GM12875 (cell line): Measurements from ENCODE around the gene RIPK3.

Source experiments
- H3K4me3 ChIP-seq: one replicate; pipeline ENCODE4 v1.5.1; 2011; ENCODE audit warnings: low read depth, low read length, control low read depth
- TF ChIP-seq, protein P1 (sequence below): IDR thresholded peaks from 2 replicates; pipeline ENCODE4 v1.5.1; 2011; ENCODE audit warnings: low read depth, mild to moderate bottlenecking, control low read depth, inconsistent platforms, low read length, moderate library complexity, borderline replicate concordance; ENCODE audit not compliant: insufficient read depth

The RIPK3 gene

DNA sequence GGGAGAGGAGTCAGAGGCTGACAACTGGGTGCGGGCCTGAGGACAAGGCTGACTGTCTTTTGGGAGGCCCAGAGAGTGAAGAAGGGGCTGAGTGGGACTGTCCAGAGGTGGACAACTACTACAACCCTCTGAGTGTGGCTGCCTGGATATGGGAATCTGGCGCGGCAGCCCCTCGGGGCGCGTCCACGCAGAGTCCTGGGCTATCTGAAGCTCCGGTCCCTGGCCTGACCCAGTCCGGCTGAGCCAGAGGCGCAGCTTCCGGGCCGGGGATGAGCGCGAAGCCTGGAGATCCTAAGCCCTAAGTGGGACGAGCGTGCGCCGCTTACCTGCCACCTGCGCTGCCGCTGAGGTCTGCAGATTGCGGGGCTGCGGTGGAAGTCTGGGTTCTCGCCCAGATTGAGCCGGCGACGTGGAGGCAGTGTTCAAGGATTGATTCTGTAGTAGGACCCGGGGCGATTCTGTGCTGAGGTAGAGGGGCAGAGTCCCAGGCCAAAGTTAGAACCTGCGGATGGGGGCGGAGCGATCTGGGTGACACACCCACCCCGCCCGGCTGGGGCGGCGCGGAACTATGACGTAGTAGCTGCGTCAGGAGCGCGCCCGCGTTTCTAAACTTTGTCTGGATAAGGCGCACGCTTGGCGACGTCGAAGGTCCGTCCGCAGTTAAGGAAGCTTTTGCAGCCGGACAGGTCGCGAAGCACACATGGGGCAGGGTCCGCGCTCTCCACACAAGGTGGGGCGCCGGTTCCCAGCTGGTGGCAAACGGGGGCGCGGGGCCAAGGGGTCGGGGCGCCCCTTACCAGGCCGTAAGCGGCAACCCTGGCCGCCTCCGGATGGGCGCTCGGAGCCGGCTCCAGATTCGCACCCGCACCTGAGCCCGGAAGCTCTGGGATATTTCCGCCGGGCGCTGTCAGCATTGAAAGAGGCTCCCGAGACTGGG, 40.3 kb downstream of the RIPK3 start, which contains the start of the genes DHRS1 and NOP9:
Gene DHRS1, minus strand, starts transcription at position 526 of the 937 bp plus-strand sequence. CDS start 674 bp downstream, outside the sequence.
Gene NOP9, plus strand, starts transcription at position 596 of the 937 bp plus-strand sequence. Its CDS starts 105 bp downstream, at position 701.
- TF ChIP-seq, protein P1, sequence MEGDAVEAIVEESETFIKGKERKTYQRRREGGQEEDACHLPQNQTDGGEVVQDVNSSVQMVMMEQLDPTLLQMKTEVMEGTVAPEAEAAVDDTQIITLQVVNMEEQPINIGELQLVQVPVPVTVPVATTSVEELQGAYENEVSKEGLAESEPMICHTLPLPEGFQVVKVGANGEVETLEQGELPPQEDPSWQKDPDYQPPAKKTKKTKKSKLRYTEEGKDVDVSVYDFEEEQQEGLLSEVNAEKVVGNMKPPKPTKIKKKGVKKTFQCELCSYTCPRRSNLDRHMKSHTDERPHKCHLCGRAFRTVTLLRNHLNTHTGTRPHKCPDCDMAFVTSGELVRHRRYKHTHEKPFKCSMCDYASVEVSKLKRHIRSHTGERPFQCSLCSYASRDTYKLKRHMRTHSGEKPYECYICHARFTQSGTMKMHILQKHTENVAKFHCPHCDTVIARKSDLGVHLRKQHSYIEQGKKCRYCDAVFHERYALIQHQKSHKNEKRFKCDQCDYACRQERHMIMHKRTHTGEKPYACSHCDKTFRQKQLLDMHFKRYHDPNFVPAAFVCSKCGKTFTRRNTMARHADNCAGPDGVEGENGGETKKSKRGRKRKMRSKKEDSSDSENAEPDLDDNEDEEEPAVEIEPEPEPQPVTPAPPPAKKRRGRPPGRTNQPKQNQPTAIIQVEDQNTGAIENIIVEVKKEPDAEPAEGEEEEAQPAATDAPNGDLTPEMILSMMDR, result no peak
- H3K4me3 ChIP-seq, result peak within 1 kb of the TSS; percentile 50

DNA sequence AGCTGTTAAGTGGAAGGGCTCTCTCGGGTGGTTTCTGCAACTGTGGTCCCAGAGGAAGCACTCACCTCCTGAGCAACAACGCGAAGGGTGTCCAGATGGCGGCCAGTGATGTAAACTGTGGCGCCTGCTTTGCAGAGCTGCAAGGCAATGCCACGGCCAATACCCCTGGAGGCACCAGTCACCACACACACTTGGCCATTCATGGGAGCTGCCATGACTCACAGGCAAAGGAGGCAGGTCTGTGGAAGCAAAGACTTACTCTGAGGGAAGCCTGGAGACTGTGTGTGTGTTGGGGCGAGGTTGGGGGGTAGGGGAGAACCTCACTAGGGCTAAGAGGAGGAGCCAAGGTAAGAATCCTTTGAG, 40.9 kb downstream of the RIPK3 start:
- TF ChIP-seq, protein P1, result no peak
- peak overlapping the region; percentile 50 for H3K4me3 ChIP-seq

DNA sequence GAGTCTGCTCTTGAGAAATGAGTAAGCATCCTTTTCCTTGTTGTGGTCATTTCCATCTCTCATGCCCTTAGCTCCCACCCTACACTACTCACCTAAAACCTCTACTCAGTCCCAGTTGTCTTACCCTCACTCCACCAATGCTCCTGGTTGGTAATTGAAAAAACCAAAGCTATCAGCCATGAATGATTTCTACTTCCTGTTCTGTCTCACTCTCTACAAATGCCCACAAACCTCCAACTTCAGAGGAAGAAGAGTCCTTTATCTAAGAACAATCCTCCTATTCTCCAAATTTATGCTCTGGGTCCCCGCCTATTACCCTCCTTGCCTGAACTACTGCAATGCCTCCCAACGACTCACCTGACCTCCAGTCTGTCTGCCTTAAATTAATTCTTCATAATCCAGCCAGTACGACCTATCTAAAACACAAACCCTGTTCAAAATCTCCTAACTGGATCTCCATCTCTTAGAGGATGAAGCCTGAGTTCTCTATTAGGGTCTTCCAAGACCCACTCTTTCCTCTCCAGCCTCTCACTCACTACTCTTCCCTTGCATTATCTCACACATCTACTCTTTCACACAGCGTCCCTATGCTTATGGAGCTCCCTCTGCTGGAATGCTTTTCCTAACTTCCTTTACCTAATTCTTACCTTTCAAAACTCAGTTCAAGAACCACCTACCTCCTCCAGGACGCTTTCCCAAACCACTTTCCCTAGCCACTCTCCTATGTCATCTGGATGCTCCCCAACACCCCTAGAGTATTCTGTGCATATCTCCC, 42.4 kb downstream of the RIPK3 start:
- TF ChIP-seq, protein P1, result no peak
- H3K4me3 ChIP-seq, result no peak overlapping the region

GRCh38 chr14:24296341-24297157, 43.2 kb downstream of the RIPK3 start:
- H3K4me3 ChIP-seq, result no peak overlapping the region
- TF ChIP-seq, protein P1, result peak; percentile 72; the same call in 1 of the 2 replicates

- TF ChIP-seq, protein P1, result no peak
- H3K4me3 ChIP-seq, result no peak overlapping the region
These were observed 46.3 kb downstream of the RIPK3 start for GRCh38 chr14:24293525-24293924.

DNA sequence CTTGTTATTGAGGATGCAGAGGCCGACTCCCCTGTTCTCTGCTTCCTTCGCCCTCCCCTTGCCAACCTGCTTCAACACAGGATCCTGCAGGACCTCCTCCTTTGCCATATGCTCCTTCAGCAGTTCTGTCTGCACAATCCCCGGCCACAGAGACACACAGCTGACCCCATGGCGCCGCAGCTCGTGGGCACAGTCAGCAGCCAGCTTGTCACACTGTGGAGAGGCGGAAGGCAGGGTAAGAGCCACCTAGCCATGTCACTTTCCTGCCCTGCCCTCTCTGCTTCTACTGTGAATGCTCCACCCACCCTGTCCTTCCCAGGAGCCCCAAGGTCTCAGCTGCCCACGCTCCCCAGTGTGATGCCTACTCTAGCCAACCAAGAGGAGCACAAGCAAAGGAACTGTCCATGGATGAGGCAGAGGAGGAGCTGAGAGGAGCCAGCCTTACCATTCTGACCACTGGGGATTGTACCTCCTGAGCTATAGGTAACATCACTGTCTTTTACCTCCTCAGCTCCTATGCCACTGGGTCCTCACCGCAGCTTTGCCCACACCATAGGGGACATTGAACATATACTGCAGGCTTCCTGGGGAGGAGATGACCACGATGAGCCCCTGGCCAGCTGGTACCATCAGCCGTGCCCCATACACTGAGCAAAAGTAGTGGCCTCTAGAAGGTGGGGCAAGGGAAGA, 47.5 kb downstream of the RIPK3 start:
- H3K4me3 ChIP-seq, result no peak overlapping the region
- TF ChIP-seq, protein P1, result no peak
